NT2/D1 (cell line): ENCODE measurements around the gene HEXIM1.
A peak's percentile ranks its signal among the peaks of the same experiment; 100 is the strongest.

ENCODE experiments used
- DNase-seq: peaks from one replicate; pipeline ENCODE4 v3.0.0-alpha.2; 2011; ENCODE audit warnings: low read depth, low spot score
- H3K27me3 ChIP-seq: 2 replicates; pipeline ENCODE4 v1.6.0; 2011; ENCODE audit warnings: mild to moderate bottlenecking; ENCODE audit not compliant: insufficient read length, insufficient read depth
- H3K36me3 ChIP-seq: 2 replicates; pipeline ENCODE4 v1.6.1; 2011; ENCODE audit warnings: mild to moderate bottlenecking, low read length, mixed read lengths; ENCODE audit not compliant: insufficient read depth, insufficient read length
- H3K4me1 ChIP-seq: 2 replicates; pipeline ENCODE4 v1.5.1; 2011; ENCODE audit not compliant: insufficient read depth, insufficient read length
- H3K4me3 ChIP-seq: 2 replicates; pipeline ENCODE4 v1.5.1; 2011; ENCODE audit warnings: low read depth; ENCODE audit not compliant: insufficient read length
- H3K9ac ChIP-seq: 2 replicates; pipeline ENCODE4 v1.6.0; 2011; ENCODE audit warnings: low read depth; ENCODE audit not compliant: insufficient read length
- H3K9me3 ChIP-seq: 2 replicates; pipeline ENCODE4 v1.5.1; 2011; ENCODE audit warnings: mild to moderate bottlenecking, low read length; ENCODE audit not compliant: insufficient read depth
- SUZ12 ChIP-seq: IDR thresholded peaks from 2 replicates; pipeline ENCODE4 v1.6.1; 2011; ENCODE audit not compliant: insufficient read length, insufficient read depth; ENCODE audit errors: extremely low read depth
- YY1 ChIP-seq: IDR thresholded peaks from 2 replicates; pipeline ENCODE4 v1.6.1; 2011; ENCODE audit not compliant: insufficient read length, insufficient read depth
- ZNF274 ChIP-seq: IDR thresholded peaks from 2 replicates; pipeline ENCODE4 v1.6.1; 2011; ENCODE audit warnings: mild to moderate bottlenecking, low read depth, low read length

Gene HEXIM1

DNA sequence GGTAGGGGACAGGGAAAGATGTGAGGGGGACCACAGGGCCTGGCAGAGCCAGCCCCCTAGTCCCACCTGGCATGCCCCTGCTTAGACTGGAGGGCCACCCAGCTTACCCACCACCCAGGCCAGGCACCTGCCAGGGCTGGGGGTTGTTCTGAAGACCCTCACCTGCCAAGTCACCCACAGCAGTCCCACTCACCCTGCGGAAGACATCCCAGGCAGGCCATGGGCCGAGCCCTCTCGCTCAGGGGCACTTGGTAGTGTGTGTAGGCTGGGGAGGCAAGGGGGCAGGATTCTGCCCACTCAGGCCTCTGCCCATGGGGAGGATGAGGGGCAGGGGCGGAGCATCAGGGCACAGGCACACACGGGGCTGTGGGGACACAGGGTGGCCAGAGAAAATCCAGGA lies 19.9 kb upstream of the HEXIM1 start:
- peaks cover 22% of the 10 kb centered on the region for H3K36me3 ChIP-seq
- no peaks in the 10 kb centered on the region; the same call in 1 of the 2 replicates for H3K9me3 ChIP-seq
- peak overlapping the region; percentile 50 for H3K9ac ChIP-seq
- no peak for TF ChIP-seq SUZ12
- no peak for TF ChIP-seq YY1
- no peak for TF ChIP-seq ZNF274
- peaks cover 49% of the 10 kb centered on the region for H3K4me1 ChIP-seq
- no peak for DNase-seq
- no peak overlapping the region for H3K4me3 ChIP-seq
- no peaks in the 10 kb centered on the region for H3K27me3 ChIP-seq

DNA sequence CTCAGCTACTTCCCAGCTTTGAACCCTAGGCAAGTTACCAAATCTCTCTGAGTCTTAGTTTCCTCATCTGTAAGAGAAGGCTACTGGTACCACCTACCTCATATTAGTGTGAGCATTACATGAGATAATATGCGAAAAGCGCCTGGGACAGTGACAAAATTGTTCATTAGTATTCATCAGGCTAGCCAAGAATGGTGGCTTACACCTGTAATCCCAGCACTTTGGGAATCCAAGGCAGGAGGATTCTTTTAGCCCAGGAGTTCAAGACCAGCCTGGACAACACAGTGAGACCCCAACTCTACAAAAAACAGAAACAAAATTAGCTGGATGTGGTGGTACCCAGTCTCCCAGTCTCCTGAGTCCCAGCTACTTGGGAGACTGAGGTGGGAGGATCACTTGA lies 19.3 kb upstream of the HEXIM1 start:
- H3K9me3 ChIP-seq: peaks cover 2% of the 10 kb centered on the region; the same call in 1 of the 2 replicates
- H3K4me3 ChIP-seq: no peak overlapping the region
- TF ChIP-seq YY1: no peak
- no peak for TF ChIP-seq ZNF274
- TF ChIP-seq SUZ12: no peak
- no peak overlapping the region for H3K9ac ChIP-seq
- H3K27me3 ChIP-seq: no peaks in the 10 kb centered on the region
- peaks cover 42% of the 10 kb centered on the region for H3K4me1 ChIP-seq
- DNase-seq: no peak
- H3K36me3 ChIP-seq: peaks cover 22% of the 10 kb centered on the region

DNA sequence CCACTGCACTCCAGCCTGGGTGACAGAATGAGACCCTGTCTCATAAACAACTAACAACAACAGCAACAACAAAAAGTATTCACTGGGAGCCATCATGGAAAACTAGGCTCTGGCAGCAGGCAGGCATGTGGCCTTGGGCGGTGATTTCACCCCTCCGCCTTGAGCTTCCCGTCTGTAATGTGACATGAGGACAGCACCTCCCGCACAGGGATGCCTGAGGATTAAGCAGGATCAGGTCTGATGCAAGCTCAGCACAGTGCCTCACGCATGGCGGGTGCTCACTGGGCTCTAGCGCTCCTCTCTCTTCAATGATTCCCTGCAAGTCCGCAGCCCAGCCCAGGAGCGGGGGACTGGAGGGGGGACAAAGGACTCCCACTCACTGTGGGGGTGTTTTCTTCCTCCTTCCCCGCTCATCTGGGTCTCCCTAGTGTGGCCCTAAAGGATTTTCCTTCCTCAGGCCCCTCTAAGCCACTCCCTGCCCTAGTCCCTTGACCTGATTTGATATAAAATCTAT lies 18.8 kb upstream of the HEXIM1 start:
- H3K36me3 ChIP-seq: peaks cover 22% of the 10 kb centered on the region
- H3K9me3 ChIP-seq: peaks cover 4% of the 10 kb centered on the region; the same call in 1 of the 2 replicates
- H3K27me3 ChIP-seq: no peaks in the 10 kb centered on the region
- H3K4me1 ChIP-seq: peaks cover 37% of the 10 kb centered on the region
- no peak for DNase-seq
- H3K9ac ChIP-seq: peak overlapping the region; percentile 58
- TF ChIP-seq SUZ12 (no peak), YY1 (no peak), ZNF274 (no peak)
- H3K4me3 ChIP-seq: no peak overlapping the region

DNA sequence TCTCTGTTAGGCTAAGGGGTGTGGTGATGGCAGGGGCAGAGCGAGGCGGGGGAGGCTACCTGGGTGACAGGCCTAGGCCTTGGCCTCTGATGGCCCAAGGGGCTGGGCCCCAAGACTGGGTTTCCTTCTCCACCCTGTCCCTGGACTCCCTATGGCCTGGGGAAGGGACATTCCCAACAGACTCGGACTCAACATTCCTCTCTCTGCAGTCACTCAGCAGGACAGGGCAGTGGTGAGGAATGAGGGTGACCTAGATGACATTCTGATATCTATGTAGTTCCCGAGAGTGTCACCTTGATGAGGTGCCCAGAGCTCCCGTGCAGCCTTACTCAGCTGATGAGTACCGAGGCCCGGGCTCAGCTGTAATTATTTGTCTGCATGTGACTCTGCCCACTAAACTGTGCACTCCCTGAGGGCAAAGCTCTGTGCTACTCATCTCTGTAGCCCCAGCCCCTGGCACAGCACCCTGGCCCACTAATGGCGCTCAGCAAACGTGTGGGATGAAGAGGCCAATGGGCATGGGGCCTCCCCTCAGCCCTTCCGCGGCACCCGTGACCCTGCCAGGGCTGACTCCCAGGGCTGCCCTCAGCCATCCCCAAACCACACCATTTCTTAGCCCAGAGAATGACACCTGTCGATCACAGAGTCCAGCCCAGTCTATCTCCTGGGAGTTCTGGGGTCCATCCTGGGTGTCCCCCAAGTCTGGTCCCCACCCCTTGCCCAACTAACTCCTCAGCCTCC lies 18.2 kb upstream of the HEXIM1 start:
- Histone ChIP-seq H3K9ac (peak overlapping the region; percentile 58), H3K4me3 (no peak overlapping the region)
- TF ChIP-seq SUZ12 (no peak), YY1 (no peak), ZNF274 (no peak)

DNA sequence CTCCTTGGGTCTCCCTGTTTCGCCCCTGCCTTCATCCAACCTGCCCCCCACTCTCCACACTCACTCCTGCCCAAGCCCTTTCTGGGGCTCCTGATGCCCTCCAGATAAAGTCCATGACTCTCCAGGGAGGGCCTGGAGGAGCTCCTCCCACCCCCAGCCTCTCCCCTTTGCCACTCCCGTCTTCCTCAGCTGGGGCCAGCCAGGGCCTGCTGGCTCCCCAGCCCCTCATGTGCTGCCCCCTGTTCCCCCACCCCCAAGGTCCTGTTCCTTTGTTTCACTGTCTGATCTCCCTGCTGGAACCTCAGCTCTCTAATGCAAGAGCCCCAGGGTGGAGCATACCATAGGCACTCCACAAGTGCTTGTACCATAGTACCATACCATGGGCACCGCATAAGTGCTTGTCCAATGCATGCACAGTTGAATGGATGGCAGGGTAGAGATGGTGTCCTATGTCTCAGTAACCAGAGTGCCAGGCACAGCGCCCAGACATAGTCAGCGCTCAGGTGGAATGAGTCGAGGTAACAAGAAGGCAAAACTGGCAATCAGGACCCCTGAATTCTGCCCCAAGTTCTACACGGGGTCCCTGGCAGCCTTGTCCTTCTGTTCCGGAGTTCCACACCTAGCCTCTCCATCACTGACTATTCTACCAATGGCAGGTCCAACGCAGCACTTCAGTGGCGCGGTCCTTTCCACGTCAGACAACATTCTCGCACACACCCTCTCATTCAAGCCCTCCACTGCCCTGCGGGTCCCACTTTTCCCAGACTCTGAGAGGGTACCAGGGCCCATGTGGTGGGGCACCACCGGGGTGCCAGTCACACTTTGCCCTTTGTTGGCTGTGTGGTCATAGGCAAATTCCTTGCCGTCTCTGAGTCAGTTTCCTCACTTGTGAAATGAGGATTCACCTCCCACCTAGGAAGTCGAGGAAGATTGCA lies 17.3 kb upstream of the HEXIM1 start:
- DNase-seq: no peak
- Histone ChIP-seq H3K9me3 (peaks cover 17% of the 10 kb centered on the region; the same call in 1 of the 2 replicates), H3K4me1 (peaks cover 35% of the 10 kb centered on the region), H3K36me3 (peaks cover 19% of the 10 kb centered on the region), H3K4me3 (peak overlapping the region; percentile 65), H3K27me3 (no peaks in the 10 kb centered on the region), H3K9ac (peak overlapping the region; percentile 85)
- no peak for TF ChIP-seq YY1
- TF ChIP-seq ZNF274: no peak

More for the DNA sequence above, 18.2 kb upstream of the HEXIM1 start:
- DNase-seq: no peak
- peaks cover 22% of the 10 kb centered on the region for H3K36me3 ChIP-seq
- H3K27me3 ChIP-seq: no peaks in the 10 kb centered on the region
- H3K9me3 ChIP-seq: peaks cover 9% of the 10 kb centered on the region; the same call in 1 of the 2 replicates
- peaks cover 35% of the 10 kb centered on the region for H3K4me1 ChIP-seq

DNA sequence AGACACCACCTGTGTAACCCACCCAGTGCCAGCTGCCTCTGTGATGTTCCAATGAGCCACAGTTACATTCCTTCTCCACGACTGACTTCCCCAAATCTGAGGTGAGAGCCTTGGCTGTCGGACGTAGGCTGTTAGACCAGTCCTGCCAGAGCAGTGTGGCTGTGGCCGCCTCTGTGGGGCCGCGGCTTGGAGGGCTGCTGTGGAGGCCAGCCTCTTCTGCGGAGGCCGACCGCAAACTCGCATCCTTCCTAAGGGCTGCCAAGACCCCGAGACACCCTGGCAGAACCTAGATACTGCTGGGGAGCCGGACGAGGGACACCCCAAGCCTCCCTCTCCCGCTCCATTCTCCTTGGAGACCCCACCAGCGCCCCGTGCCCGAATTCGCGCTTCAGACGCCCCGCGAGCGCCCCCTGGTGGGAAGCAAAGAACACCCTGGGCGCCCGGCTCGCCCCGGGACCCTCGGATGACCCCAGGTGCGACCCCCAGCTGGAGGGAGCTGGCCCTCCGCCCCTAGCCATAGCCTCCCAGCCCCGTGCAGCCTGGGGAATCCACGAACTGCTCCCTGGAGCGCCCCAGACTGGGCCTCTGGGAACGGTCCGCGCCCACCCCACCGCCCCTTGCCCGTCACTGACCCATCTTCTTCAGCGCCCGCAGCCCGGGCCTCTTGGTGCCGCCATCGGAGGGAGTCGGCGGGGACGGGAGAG lies 16.5 kb upstream of the HEXIM1 start:
- peak overlapping the region; percentile 85 for H3K9ac ChIP-seq
- H3K4me3 ChIP-seq: peak overlapping the region; percentile 65
- H3K4me1 ChIP-seq: peaks cover 35% of the 10 kb centered on the region
- peaks cover 16% of the 10 kb centered on the region for H3K36me3 ChIP-seq
- peaks cover 17% of the 10 kb centered on the region; the same call in 1 of the 2 replicates for H3K9me3 ChIP-seq
- H3K27me3 ChIP-seq: no peaks in the 10 kb centered on the region
- TF ChIP-seq SUZ12: no peak
- no peak for TF ChIP-seq ZNF274
- TF ChIP-seq YY1: no peak
- peak; percentile 22 for DNase-seq
